OCI-LY1 (cell line): Measurements from ENCODE around the gene KLHL29.

Source experiments
- H2AFZ ChIP-seq: fragments of 200-600 bp; sonication (generic), shearing (Covaris generic); 2 replicates; pipeline ENCODE4 v1.6.0; 2014; ENCODE audit warnings: antibody characterized with exemption, mild to moderate bottlenecking, low read length
- H3F3A ChIP-seq: fragments of 200-600 bp; sonication (generic), shearing (Covaris generic); 2 replicates; pipeline ENCODE4 v1.6.0; 2014; ENCODE audit warnings: mild to moderate bottlenecking, antibody characterized with exemption, low read length, moderate library complexity; ENCODE audit not compliant: insufficient read depth
- H3K27ac ChIP-seq: fragments of 200-600 bp; sonication (generic); 2 replicates; pipeline ENCODE4 v1.5.1; 2014; ENCODE audit warnings: low read length, mixed run types, mild to moderate bottlenecking, low read depth; ENCODE audit not compliant: poor library complexity, severe bottlenecking
- H3K27me3 ChIP-seq: fragments of 200-600 bp; sonication (generic); 2 replicates; pipeline ENCODE4 v1.6.0; 2014; ENCODE audit warnings: antibody characterized with exemption, mild to moderate bottlenecking, low read length, moderate library complexity; ENCODE audit not compliant: insufficient read depth
- H3K36me3 ChIP-seq: fragments of 200-600 bp; sonication (generic); 2 replicates; pipeline ENCODE4 v1.6.1; 2014; ENCODE audit warnings: mild to moderate bottlenecking, antibody characterized with exemption, low read length, moderate library complexity, mixed read lengths; ENCODE audit not compliant: insufficient read depth
- H3K4me1 ChIP-seq: fragments of 200-600 bp; sonication (generic); 2 replicates; pipeline ENCODE4 v1.5.1; 2014; ENCODE audit warnings: mild to moderate bottlenecking, low read length, moderate library complexity; ENCODE audit not compliant: insufficient read depth, severe bottlenecking
- H3K4me2 ChIP-seq: fragments of 200-600 bp; sonication (generic), shearing (Covaris generic); 2 replicates; pipeline ENCODE4 v1.6.1; 2014; ENCODE audit warnings: low read length
- H3K4me3 ChIP-seq: fragments of 200-600 bp; sonication (generic); 2 replicates; pipeline ENCODE4 v1.5.1; 2014; ENCODE audit warnings: low read length, low read depth, mild to moderate bottlenecking, mixed read lengths; ENCODE audit not compliant: poor library complexity, severe bottlenecking
- H3K79me2 ChIP-seq: fragments of 200-600 bp; shearing (Covaris generic); 2 replicates; pipeline ENCODE4 v1.6.1; 2016; ENCODE audit warnings: mixed run types, low read length, mixed read lengths; ENCODE audit not compliant: insufficient read depth
- H3K9ac ChIP-seq: fragments of 200-600 bp; sonication (generic), shearing (Covaris generic); 2 replicates; pipeline ENCODE4 v1.6.1; 2014; ENCODE audit warnings: mild to moderate bottlenecking, low read length, mixed read lengths
- H3K9me2 ChIP-seq: fragments of 200-600 bp; sonication (generic), shearing (Covaris generic); 2 replicates; pipeline ENCODE4 v1.6.1; 2014; ENCODE audit warnings: low read depth, mild to moderate bottlenecking, low read length, mixed read lengths
- H3K9me3 ChIP-seq: fragments of 200-600 bp; shearing (Covaris generic); 2 replicates; pipeline ENCODE4 v1.6.1; 2014; ENCODE audit warnings: low read length, mixed read lengths
- H4K20me1 ChIP-seq: fragments of 200-600 bp; sonication (generic), shearing (Covaris generic); 2 replicates; pipeline ENCODE4 v1.6.0; 2016; ENCODE audit warnings: mild to moderate bottlenecking, low read length; ENCODE audit not compliant: insufficient read depth
- EZH2 ChIP-seq: fragments of 200-600 bp; sonication (generic), shearing (Covaris generic); IDR thresholded peaks from 2 replicates; pipeline ENCODE4 v1.8.0; 2017; ENCODE audit warnings: borderline replicate concordance, mixed run types, mild to moderate bottlenecking, antibody characterized with exemption, low read length, moderate library complexity, mixed read lengths
- TF ChIP-seq, protein P1 (sequence below): fragments of 200-600 bp; sonication (generic), shearing (Covaris generic); IDR thresholded peaks from 2 replicates; pipeline ENCODE4 v1.5.1; 2017; ENCODE audit warnings: mild to moderate bottlenecking, antibody characterized with exemption, low read length, moderate library complexity, mixed read lengths

Gene KLHL29

DNA sequence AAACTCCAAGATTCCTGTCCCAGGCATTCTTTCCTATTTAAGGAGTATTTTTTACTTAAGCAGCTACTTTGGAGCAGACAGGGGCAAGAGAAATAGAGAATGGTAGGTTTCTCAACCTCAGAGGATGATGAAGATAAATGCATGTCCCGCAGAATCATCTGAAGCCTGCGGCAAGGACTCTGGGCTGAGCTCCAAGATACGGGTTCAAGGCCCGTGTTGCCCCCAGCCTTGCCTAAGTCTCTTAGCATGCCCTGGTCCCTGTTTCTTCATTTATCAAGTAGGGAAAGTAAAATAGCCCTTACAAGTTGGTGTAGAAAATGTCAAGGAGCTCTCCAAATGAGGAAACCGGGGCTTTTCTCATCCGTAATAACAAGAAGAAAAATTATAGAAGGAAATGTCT is 214.0 kb downstream of the KLHL29 start:
- no peak for TF ChIP-seq EZH2

DNA sequence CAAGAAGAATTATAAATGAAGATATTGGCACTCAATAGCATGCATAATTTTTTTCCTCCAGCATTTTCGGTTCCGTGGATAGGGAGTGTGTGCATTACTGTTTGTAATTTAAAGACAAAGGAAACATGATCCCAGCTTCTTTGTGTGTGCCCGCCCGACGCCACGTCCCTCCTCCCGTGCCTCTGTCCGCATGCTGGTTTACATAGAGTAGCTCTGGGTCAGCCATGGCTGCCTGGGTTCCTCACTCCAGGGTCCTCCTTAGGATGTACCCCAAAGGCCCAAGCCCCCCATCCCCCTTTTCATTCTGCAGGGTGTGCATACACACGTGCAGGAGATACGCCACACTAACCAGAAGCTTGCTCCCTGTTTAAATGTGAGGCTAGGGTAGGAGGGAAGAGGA is 214.7 kb downstream of the KLHL29 start:
- Histone ChIP-seq H3K4me3 (no peak overlapping the region), H3K27ac (no peak overlapping the region), H3K9me2 (no peaks in the 10 kb centered on the region), H3K79me2 (no peaks in the 10 kb centered on the region), H4K20me1 (no peaks in the 10 kb centered on the region), H3K36me3 (no peaks in the 10 kb centered on the region), H3K9ac (no peak overlapping the region), H2AFZ (no peak overlapping the region), H3K4me1 (no peaks in the 10 kb centered on the region), H3F3A (no peaks in the 10 kb centered on the region), H3K4me2 (no peak overlapping the region), H3K9me3 (no peaks in the 10 kb centered on the region), H3K27me3 (no peaks in the 10 kb centered on the region)
- no peak for TF ChIP-seq EZH2
- TF ChIP-seq, protein P1, sequence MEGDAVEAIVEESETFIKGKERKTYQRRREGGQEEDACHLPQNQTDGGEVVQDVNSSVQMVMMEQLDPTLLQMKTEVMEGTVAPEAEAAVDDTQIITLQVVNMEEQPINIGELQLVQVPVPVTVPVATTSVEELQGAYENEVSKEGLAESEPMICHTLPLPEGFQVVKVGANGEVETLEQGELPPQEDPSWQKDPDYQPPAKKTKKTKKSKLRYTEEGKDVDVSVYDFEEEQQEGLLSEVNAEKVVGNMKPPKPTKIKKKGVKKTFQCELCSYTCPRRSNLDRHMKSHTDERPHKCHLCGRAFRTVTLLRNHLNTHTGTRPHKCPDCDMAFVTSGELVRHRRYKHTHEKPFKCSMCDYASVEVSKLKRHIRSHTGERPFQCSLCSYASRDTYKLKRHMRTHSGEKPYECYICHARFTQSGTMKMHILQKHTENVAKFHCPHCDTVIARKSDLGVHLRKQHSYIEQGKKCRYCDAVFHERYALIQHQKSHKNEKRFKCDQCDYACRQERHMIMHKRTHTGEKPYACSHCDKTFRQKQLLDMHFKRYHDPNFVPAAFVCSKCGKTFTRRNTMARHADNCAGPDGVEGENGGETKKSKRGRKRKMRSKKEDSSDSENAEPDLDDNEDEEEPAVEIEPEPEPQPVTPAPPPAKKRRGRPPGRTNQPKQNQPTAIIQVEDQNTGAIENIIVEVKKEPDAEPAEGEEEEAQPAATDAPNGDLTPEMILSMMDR = no peak

More for the DNA sequence above, 214.0 kb downstream of the KLHL29 start:
- Histone ChIP-seq H2AFZ (no peak overlapping the region), H4K20me1 (no peaks in the 10 kb centered on the region), H3K36me3 (no peaks in the 10 kb centered on the region), H3K27me3 (no peaks in the 10 kb centered on the region), H3K79me2 (no peaks in the 10 kb centered on the region), H3K4me1 (no peaks in the 10 kb centered on the region), H3K27ac (no peak overlapping the region), H3K9ac (no peak overlapping the region), H3K9me3 (no peaks in the 10 kb centered on the region), H3F3A (no peaks in the 10 kb centered on the region), H3K9me2 (no peaks in the 10 kb centered on the region), H3K4me2 (no peak overlapping the region), H3K4me3 (no peak overlapping the region)

DNA sequence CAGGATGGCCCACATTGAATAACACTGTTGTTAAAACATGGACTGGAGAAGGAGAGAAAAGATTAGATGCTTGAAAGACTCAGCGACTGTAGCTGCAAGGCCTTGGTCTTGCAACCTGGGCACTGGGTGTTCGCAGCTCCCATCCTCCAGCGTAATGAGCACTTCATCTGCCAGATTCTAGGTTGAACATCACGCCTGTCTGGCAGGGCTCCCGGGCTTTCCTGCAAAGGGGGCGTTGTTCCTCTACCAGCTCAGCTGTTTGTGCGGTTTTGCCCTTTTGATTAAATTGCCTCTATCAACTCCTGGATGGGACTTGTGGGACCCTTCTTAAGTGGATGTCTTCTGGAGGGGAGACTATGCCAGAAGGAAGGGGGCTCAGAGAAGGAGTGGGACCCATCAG is 215.4 kb downstream of the KLHL29 start:
- Histone ChIP-seq H3K9me2 (no peaks in the 10 kb centered on the region), H3K79me2 (no peaks in the 10 kb centered on the region), H3K27ac (no peak overlapping the region), H3K4me1 (no peaks in the 10 kb centered on the region), H3F3A (no peaks in the 10 kb centered on the region), H4K20me1 (no peaks in the 10 kb centered on the region), H3K4me3 (no peak overlapping the region), H3K36me3 (no peaks in the 10 kb centered on the region), H3K27me3 (no peaks in the 10 kb centered on the region), H3K9ac (no peak overlapping the region), H3K4me2 (no peak overlapping the region), H3K9me3 (no peaks in the 10 kb centered on the region), H2AFZ (no peak overlapping the region)
- TF ChIP-seq, protein P1 = no peak
- TF ChIP-seq EZH2 = no peak

DNA sequence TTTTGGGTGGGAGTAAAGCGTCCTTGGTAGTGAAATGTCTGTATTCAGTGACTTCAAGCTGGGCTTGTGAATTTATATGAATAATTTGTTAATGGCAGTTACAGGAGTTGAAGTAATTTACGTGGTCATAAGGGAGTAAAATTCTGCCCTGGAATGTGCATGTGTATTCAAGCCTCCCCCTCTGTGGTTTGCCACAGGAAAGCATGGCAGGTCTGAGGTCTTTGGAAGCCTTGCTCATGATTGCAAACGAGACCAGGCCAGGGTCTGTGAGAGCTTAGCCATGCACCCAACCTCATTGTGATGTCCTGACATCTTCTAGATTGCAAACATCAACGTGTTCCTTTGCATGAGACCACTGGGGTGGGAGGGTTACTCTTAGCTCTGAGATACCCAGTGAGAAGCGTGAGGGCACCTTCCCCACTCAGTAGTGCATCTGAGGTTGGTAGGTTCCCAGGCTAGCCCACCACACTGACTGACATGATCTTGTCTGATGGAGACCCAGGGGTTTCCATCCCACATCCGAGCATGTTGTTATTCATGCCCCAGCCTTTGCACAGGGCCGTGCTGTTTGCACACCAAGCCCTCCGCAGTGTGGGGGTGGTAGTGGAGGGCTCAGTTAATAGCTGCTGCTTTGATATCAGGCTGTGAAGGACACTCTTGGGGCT is 216.5 kb downstream of the KLHL29 start:
- Histone ChIP-seq H3K36me3 (no peaks in the 10 kb centered on the region), H3K27ac (no peak overlapping the region), H2AFZ (no peak overlapping the region), H4K20me1 (no peaks in the 10 kb centered on the region), H3K4me3 (no peak overlapping the region), H3K9me2 (no peaks in the 10 kb centered on the region), H3F3A (no peaks in the 10 kb centered on the region), H3K9ac (no peak overlapping the region), H3K4me1 (no peaks in the 10 kb centered on the region), H3K9me3 (no peaks in the 10 kb centered on the region), H3K27me3 (0 out of 2 replicates have a peak, but pooled peaks cover under 1% of the 10 kb centered on the region), H3K4me2 (no peak overlapping the region), H3K79me2 (no peaks in the 10 kb centered on the region)
- no peak for TF ChIP-seq EZH2
- TF ChIP-seq, protein P1 = no peak
